VCaP (cell line): Measurements from ENCODE around the gene MARK4.
A peak's percentile ranks its signal among the peaks of the same experiment; 100 is the strongest.

Experiments
- H3K27ac ChIP-seq: fragments of 450-650 bp; 2 replicates; pipeline ENCODE4 v1.5.1; 2017
- CTCF ChIP-seq: fragments of 450-650 bp; conservative IDR thresholded peaks from 2 replicates; pipeline ENCODE4 v1.5.1; 2017; ENCODE audit warnings: mild to moderate bottlenecking, moderate library complexity

Gene MARK4

GRCh38 chr19:45245334-45245787 is 5.7 kb upstream of the MARK4 start, which contains the start of gene EXOC3L2:
EXOC3L2 (minus strand) TSS chr19:45245407; CDS start chr19:45239045, 6,362 bp downstream.
- no peak within 1 kb of the TSS for H3K27ac ChIP-seq
- TF ChIP-seq CTCF: no peak

- no peak overlapping the region for H3K27ac ChIP-seq
- no peak for TF ChIP-seq CTCF
These were observed 5.2 kb upstream of the MARK4 start for GRCh38 chr19:45245826-45246225.

- no peak overlapping the region for H3K27ac ChIP-seq
- TF ChIP-seq CTCF: no peak
These were observed 3.9 kb upstream of the MARK4 start for GRCh38 chr19:45247136-45247535.

GRCh38 chr19:45249261-45250033 is 1.6 kb upstream of the MARK4 start:
- TF ChIP-seq CTCF: no peak
- no peak overlapping the region for H3K27ac ChIP-seq

- TF ChIP-seq CTCF: no peak
- H3K27ac ChIP-seq: peak overlapping the region; percentile 77; the same call in 1 of the 2 replicates
These were observed 747 bp upstream of the MARK4 start for GRCh38 chr19:45250216-45250831.

GRCh38 chr19:45251452-45252354 is 632 bp downstream of the MARK4 start:
- peak overlapping the region; percentile 77; the same call in 1 of the 2 replicates for H3K27ac ChIP-seq
- no peak for TF ChIP-seq CTCF
